Stimulated activated naive CD8-positive, alpha-beta T cell treated with anti-CD3 and anti-CD28 coated beads, Interleukin-15, amount 100 ng/mL, for 72 hours (primary cell): ENCODE data around the gene PHACTR2.
"Not testable (repeated sequence)": the region's sequence is repeated elsewhere in the genome, so short reads cannot be mapped to it uniquely, and the experiment has no call there.

Experiments
- ATAC-seq: fragments of 150-1000 bp; cut with Tn5 transposase; 2 replicates; pipeline ENCODE4 v1.10.0; 2021; ENCODE audit warnings: mild to moderate bottlenecking, moderate library complexity
- DNase-seq, 2 donors: peaks; one replicate each; pipeline ENCODE4 v3.0.0; 2021 to 2022
- H3K27ac Mint-ChIP-seq, 2 donors: one replicate each; pipeline ENCODE4 v1.8.0; 2022; ENCODE audit warnings: mild to moderate bottlenecking in 2 of 2, mixed read lengths in 2 of 2, moderate library complexity in 2 of 2
- H3K27me3 Mint-ChIP-seq: one replicate; pipeline ENCODE4 v1.8.0; 2022; ENCODE audit warnings: mixed read lengths
- H3K4me1 Mint-ChIP-seq: one replicate; pipeline ENCODE4 v1.8.0; 2022; ENCODE audit warnings: mild to moderate bottlenecking, mixed read lengths
- H3K4me3 Mint-ChIP-seq, 2 donors: one replicate each; pipeline ENCODE4 v1.8.0; 2022; ENCODE audit warnings: mild to moderate bottlenecking in 2 of 2, mixed read lengths in 2 of 2, moderate library complexity in 1 of 2
- H3K9me3 Mint-ChIP-seq, 2 donors: one replicate each; pipeline ENCODE4 v1.8.0; 2022; ENCODE audit warnings: mixed read lengths in 2 of 2

The PHACTR2 gene

DNA sequence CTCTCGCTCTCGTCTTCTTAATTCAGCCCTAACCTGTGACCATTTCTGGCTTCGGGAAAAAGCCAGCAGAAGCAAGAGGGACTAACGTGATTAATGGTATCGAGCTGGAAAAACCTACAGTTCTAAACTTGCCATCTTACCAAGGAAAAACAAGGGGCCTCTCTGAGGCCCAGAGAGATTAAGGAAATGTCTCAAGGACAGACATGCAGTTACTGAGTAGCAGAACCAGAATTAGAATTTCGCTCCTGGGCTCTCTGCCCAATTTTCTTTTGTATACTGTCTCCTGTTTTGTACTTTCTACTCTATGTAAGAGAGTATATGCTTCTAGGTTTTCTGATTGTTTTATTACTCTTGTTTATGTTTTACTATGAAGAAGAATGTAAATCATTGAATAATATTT lies 97.6 kb downstream of the PHACTR2 start:
- H3K4me1 Mint-ChIP-seq: no peaks in the 10 kb centered on the region
- no peak for DNase-seq
- H3K27me3 Mint-ChIP-seq: no peaks in the 10 kb centered on the region
- no peak overlapping the region for H3K4me3 Mint-ChIP-seq
- H3K27ac Mint-ChIP-seq: no peak overlapping the region
- no peaks in the 10 kb centered on the region for H3K9me3 Mint-ChIP-seq
- no peak for ATAC-seq

DNA sequence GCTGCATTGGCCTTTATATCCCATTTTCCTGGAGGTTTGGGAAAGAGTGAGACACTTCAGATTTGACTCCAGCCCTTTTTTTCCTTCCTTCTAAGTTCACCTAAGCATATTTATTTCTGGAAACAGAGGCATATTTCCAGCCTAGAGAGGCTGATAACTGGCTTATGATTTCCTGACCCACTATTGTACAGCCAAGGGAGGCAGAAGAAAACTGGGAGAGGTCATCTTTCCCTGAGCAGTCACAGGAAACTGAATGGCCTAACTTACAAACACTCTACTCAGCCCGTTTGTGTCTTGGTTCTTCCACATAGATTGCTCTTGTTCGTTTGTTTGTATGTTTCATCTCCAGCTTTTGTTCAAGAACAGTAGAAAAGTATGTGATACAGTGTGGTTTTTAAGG lies 101.2 kb downstream of the PHACTR2 start:
- Mint-ChIP-seq H3K9me3 (no peaks in the 10 kb centered on the region), H3K4me1 (no peaks in the 10 kb centered on the region), H3K27me3 (no peaks in the 10 kb centered on the region), H3K4me3 (no peak overlapping the region), H3K27ac (no peak overlapping the region)
- no peak for ATAC-seq
- no peak for DNase-seq

DNA sequence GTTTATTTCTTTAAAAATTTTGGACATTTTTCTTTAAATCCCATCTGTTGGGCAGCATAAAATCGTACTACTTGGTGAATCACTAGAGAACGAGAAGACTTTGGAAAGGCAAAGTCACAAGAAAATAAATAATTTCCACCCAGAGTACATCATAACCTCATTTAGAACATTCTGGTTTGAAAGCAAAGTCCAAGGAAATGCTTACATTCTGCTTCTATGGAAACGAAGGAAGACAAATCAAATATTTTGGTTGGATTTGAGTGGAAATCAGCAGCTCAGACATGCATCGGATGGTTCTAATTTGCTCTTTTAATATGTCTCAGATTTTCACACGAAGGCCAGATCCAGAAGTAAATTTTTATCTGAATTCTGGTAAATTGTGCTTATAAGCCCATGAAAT lies 104.7 kb downstream of the PHACTR2 start:
- Mint-ChIP-seq H3K4me1 (no peaks in the 10 kb centered on the region), H3K4me3 (no peak overlapping the region), H3K9me3 (peaks cover 14 to 27% of the 10 kb centered on the region in 2 donors), H3K27me3 (no peaks in the 10 kb centered on the region), H3K27ac (no peak overlapping the region)
- DNase-seq (no peak), ATAC-seq (no peak)

DNA sequence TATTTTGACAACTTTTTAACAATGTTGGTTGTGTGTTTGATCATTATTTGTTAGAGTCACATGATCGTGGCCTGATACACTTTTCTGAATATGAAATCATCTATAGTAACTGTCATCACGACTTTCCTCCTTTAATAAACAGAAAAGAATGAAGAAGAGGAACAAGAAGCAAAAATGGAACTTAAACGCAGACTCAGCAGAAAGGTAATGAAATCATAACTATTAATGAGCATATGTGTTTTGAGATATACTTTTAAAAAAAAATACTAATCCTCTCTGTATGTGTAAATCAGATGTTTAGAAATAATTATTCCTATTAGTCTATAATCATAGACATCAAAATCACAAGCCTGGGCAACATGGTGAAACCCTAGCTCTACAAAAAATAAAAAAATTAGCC lies 105.3 kb downstream of the PHACTR2 start:
- peaks cover 14 to 28% of the 10 kb centered on the region in 2 donors for H3K9me3 Mint-ChIP-seq
- no peak for ATAC-seq
- no peaks in the 10 kb centered on the region for H3K4me1 Mint-ChIP-seq
- H3K27me3 Mint-ChIP-seq: no peaks in the 10 kb centered on the region
- no peak for DNase-seq
- H3K4me3 Mint-ChIP-seq: no peak overlapping the region
- no peak overlapping the region for H3K27ac Mint-ChIP-seq

DNA sequence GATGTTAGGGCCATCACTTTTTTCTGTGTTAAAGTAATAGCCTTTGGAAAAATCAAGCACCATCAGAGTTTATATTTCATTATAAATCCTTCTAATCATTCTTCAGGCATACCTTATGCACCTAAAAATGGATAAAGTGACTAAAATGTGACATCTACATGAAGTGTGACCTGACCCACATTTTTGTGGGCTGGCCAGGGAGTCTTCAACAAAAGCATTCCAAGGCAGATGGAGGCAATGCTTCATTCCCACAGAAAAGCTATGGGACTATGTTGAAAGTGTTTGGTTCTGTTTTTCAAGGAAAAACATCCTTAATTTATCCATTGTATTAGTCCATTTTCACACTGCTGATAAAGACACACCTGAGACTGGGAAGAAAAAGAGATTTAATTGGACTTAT lies 106.6 kb downstream of the PHACTR2 start:
- ATAC-seq: no peak
- DNase-seq: no peak
- Mint-ChIP-seq H3K4me3 (no peak overlapping the region), H3K27me3 (no peaks in the 10 kb centered on the region), H3K4me1 (no peaks in the 10 kb centered on the region), H3K27ac (no peak overlapping the region), H3K9me3 (peaks cover 14 to 28% of the 10 kb centered on the region in 2 donors)

DNA sequence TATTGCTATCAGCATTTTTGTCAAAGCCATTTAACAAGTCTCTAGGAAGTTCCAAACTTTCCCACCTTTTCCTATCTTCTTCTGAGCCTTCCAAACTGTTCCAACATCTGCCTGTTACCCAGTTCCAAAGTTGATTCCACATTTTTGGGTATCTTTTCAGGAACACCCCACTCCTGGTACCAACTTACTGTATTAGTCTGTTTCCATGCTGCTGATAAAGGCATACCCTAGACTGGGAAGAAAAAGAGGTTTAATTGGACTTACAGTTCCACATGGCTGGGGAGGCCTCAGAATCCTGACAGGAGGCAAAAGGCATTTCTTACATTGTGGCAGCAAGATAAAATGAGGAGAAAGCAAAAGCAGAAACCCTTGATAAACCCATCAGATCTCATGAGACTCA lies 108.6 kb downstream of the PHACTR2 start:
- H3K4me1 Mint-ChIP-seq, DNase-seq, H3K27ac Mint-ChIP-seq, ATAC-seq, H3K27me3 Mint-ChIP-seq, H3K4me3 Mint-ChIP-seq: not testable (repeated sequence)
- H3K9me3 Mint-ChIP-seq: peaks cover 14 to 28% of the 10 kb centered on the region in 2 donors

DNA sequence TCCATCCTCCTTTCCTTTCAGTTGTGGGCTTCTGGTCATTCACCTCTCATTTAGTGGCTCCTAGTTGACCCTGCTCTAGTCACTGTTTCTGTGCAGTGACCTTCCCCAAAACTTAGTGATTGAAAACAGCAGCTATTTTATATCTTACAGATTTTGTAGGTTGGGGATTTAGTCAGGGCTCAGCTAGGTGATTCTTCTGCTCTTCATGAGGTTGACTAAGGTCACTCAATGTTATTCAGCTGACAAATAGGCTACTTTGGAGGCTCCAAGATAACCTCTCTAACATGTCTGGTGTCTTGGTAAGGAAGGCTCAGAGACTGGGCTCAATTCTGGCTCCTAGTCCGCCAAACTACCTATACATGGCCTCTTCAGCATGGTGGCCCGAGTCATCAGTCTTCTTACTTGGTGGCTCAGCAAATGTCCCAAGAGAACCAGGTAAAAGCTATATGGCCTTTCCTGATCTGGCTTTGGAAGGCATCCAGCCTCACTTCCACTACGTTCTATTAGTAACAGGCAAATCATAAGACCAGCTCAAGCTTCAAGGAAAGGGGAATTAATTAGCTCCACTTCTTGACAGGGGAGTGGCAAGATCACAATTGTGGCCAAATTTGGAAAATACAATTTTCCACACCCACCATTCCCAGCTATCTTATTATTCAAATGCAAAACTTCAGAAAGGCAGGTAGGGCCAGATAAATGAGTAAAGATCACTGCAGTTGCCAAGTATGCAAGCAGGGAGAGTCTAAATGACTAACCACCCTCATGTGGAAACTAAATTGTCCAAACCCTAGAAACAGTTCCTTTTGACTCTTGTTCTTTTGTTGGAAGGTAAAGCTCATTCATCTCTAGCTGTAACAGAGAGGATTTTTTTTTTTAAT lies 114.9 kb downstream of the PHACTR2 start:
- Mint-ChIP-seq H3K27me3 (no peaks in the 10 kb centered on the region), H3K4me3 (no peak overlapping the region), H3K27ac (no peak overlapping the region), H3K4me1 (no peaks in the 10 kb centered on the region), H3K9me3 (peaks cover 12 to 24% of the 10 kb centered on the region in 2 donors)
- ATAC-seq (no peak), DNase-seq (no peak)

DNA sequence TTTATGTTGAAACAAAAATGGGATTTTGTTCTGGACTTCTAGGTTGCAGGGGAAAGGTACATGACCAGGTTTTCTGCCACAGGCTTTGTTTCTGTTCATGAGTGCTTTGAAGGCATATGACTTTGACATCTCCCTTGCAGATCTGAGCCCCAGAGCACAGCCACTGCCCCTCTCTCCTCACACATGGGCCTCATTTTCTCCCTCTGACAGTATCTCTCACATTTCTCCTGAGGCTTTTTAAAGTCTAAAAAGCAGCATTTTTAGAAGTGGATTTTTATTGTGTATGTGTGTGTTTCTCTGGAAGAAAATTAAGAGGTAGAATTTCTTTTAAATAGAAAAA lies 115.5 kb downstream of the PHACTR2 start:
- H3K27me3 Mint-ChIP-seq: no peaks in the 10 kb centered on the region
- no peak for DNase-seq
- no peak overlapping the region for H3K4me3 Mint-ChIP-seq
- H3K4me1 Mint-ChIP-seq: no peaks in the 10 kb centered on the region
- H3K9me3 Mint-ChIP-seq: peaks cover 16 to 30% of the 10 kb centered on the region in 2 donors
- no peak overlapping the region for H3K27ac Mint-ChIP-seq
- ATAC-seq: no peak

DNA sequence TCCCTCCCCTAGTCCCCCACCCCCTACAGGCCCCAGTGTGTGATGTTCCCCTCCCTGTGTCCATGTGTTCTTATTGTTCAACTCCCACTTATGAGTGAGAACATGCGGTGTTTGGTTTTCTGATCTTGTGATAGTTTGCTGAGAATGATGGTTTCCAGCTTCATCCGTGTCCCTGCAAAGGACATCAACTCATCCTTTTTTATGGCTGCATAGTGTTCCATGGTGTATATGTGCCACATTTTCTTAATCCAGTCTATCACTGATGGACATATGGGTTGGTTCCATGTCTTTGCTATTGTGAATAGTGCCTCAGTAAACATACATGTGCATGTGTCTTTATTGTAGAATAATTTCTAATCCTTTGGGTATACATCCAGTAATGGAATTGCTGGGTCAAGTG lies 118.8 kb downstream of the PHACTR2 start:
- H3K27me3 Mint-ChIP-seq, H3K4me1 Mint-ChIP-seq, DNase-seq, ATAC-seq, H3K4me3 Mint-ChIP-seq, H3K27ac Mint-ChIP-seq: not testable (repeated sequence)
- H3K9me3 Mint-ChIP-seq: peaks cover 35 to 52% of the 10 kb centered on the region in 2 donors

DNA sequence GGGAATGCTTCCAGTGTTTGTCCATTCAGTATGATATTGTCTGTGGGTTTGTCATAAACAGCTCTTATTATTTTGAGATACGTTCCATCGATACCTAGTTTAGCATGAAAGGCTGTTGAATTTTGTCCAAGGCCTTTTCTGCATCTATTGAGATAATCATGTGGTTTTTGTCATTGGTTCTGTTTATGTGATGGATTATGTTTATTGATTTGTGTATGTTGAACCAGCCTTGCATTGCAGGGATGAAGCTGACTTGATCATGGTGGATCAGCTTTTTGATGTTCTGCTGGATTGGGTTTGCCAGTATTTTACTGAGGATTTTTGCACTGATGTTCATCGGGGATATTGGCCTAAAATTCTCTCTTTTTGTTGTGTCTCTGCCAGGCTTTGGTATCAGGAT lies 120.7 kb downstream of the PHACTR2 start:
- H3K4me3 Mint-ChIP-seq, ATAC-seq: not testable (repeated sequence)

DNA sequence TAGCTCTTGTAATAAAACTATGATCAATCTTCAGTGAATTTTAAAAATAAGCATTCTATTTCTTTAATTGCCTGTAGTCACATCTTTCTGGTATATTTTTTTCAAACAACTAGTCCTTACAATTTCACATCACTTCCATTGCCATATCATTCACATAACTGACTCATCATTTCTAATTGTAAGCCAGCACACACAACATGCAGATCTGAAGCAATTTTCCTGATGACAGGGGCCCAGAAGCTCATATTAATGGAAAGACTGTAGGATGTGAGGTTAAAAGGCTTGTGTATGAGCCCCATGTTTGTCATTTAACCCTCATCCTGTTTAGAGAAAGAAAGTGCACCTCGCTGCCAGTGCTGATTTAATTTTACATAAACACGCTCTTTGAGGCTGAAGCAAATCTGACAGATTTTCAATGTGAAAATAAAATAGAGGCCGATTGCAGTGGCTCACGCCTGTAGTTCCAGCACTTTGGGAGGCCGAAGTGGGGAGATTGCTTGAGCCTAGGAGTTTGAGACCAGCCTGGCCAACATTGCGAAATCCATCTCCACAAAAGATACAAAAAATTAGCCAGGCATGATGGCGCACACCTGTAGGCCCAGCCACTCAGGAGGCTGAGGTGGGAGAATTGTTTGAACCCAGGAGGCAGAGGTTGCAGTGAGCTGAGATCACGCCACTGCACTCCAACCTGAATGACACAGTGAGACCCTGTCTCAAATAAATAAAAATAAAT lies 125.2 kb downstream of the PHACTR2 start:
- ATAC-seq (no peak), DNase-seq (no peak)
- Mint-ChIP-seq H3K4me1 (peaks cover 45% of the 10 kb centered on the region), H3K4me3 (no peak overlapping the region), H3K27ac (no peak overlapping the region), H3K9me3 (peaks cover 25 to 26% of the 10 kb centered on the region in 2 donors), H3K27me3 (no peaks in the 10 kb centered on the region)

More for the DNA sequence above, 120.7 kb downstream of the PHACTR2 start:
- peaks cover 27 to 36% of the 10 kb centered on the region in 2 donors for H3K9me3 Mint-ChIP-seq
- H3K27me3 Mint-ChIP-seq, DNase-seq, H3K27ac Mint-ChIP-seq, H3K4me1 Mint-ChIP-seq: not testable (repeated sequence)

DNA sequence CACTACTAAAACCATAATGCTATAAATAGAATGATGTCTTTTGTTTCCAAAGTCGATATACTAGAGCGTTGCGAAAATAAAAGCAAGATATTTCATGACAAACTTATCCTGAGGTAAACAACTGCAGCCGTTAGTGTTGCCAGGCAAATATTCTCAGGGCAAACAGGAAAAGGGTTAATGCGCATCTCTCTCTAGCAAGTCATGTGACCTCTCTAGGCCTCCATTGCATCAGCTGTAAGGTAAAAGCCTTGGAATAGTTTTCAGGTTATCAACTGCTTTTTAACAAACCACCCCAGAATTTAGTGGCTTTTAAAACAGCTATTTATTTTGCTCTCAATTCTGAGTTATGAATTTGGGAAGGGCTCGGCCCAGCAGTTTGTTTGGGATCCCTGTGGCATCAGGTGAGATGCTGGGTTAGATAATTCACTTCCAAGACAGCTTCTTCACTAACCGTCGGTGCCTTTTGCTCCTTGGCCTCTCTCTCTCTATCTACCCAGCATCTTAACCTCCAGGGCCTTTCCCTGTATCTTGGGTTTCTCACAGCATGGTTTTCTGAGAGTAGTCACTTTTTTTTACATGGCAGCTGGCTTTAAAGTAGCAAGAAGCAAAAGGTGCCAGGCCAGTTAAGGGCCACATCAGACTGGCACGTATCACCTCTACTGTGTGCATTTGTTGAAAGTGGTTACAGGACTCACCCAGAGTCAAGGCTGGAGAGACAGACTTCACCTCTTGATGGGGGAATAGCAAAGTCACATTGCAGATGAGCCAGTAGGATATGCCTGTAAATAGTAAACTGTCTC lies 126.2 kb downstream of the PHACTR2 start:
- no peak overlapping the region for H3K27ac Mint-ChIP-seq

DNA sequence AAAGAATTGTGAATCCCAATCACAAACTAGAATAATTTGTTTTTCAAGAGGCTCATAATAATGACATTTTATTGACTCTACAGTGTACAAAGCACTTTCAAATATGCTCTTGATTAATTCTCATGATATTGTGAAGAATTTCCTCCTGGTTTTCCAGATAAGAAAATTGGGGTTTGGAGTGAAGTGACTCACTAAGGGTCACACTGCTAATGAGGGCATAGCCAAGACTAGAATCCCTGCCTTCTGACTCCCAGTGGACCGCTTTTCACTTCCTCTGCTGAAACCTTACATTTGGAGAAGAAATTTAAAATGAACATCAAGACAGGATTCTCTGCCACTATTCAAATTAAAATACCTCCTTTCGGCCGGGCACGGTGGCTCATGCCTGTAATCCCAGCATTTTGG lies 127.1 kb downstream of the PHACTR2 start:
- DNase-seq (no peak), ATAC-seq (no peak)
- Mint-ChIP-seq H3K4me1 (peaks cover 47% of the 10 kb centered on the region), H3K4me3 (peak overlapping the region; percentile 40 to 50), H3K9me3 (peaks cover 11 to 12% of the 10 kb centered on the region in 2 donors), H3K27ac (peak overlapping the region; percentile 83 to 90), H3K27me3 (no peaks in the 10 kb centered on the region)

More for the DNA sequence above, 126.2 kb downstream of the PHACTR2 start:
- H3K9me3 Mint-ChIP-seq: peaks cover 20 to 21% of the 10 kb centered on the region in 2 donors
- H3K4me3 Mint-ChIP-seq: no peak overlapping the region
- H3K4me1 Mint-ChIP-seq: peaks cover 47% of the 10 kb centered on the region
- DNase-seq (no peak), ATAC-seq (no peak)
- H3K27me3 Mint-ChIP-seq: no peaks in the 10 kb centered on the region

DNA sequence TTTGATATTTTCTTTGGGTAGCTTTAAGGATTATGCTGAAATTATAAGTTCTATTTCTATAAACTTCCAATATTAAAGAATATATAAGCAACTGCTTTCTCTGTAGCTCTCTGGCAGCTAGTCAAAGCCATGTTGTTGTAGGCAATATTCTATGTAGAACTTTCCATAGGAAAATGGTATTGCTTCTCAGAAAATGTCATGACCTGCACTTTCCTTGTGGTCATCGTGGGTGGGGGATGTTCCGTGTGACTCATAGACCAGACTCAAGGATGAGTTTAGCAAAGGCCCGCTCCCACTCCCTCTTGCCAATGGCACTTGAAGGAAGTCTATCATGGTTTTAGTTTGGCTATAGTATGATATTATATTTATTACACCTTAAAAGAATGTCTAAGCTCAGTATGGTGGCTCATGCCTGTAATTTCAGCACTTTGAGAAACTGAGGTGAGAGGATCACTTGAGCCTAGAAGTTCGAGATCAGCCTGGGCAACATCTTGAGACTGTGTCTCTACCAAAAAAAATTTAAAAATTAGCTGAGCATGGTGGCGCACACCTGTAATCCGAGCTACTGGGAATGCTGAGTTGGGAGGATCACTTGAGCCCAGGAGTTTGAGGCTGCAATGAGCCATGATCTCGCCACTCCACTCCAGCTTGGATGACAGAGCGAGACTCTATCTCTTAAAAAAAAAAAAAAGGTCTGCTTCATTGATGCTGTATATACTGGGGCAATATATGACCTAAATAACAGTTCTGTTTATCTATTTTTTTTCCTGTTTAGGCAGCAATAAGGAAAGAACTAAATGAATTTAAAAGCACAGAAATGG lies 128.7 kb downstream of the PHACTR2 start:
- peaks cover 47% of the 10 kb centered on the region for H3K4me1 Mint-ChIP-seq
- peak overlapping the region in 1 of 2 donors; percentile 33 for H3K4me3 Mint-ChIP-seq
- no peaks in the 10 kb centered on the region for H3K27me3 Mint-ChIP-seq
- peaks cover 2 to 4% of the 10 kb centered on the region in 2 donors for H3K9me3 Mint-ChIP-seq
- peak overlapping the region; percentile 74 for H3K27ac Mint-ChIP-seq
- DNase-seq (peak; percentile 58 to 83), ATAC-seq (peak; percentile 88)
